Fibroblast of skin of left biceps (primary cell): ENCODE results near the gene LSM10.

ENCODE experiments used
- DNase-seq, 2 experiments: peaks; one replicate each; pipeline ENCODE4 v3.0.0-alpha.2; 2013; ENCODE audit warnings: low read depth in 2 of 2

The LSM10 gene

GRCh38 chr1:36408479-36408878 lies 10.8 kb upstream of the LSM10 start:
- DNase-seq = no peak

GRCh38 chr1:36406440-36406839 lies 8.7 kb upstream of the LSM10 start:
- no peak for DNase-seq

- no peak for DNase-seq
These were observed 4.8 kb upstream of the LSM10 start for GRCh38 chr1:36402504-36402890.

- DNase-seq = no peak
These were observed 4.1 kb upstream of the LSM10 start for GRCh38 chr1:36401602-36402503.

- peak; percentile 8 to 21 for DNase-seq
These were observed 3.3 kb upstream of the LSM10 start for GRCh38 chr1:36400825-36401601.

- DNase-seq = no peak
These were observed 2.8 kb upstream of the LSM10 start for GRCh38 chr1:36400514-36400824.

GRCh38 chr1:36398370-36398977 lies 766 bp upstream of the LSM10 start:
- no peak for DNase-seq

- DNase-seq = no peak
These were observed 678 bp downstream of the LSM10 start for GRCh38 chr1:36397083-36397377.

- no peak for DNase-seq
These were observed 1.3 kb downstream of the LSM10 start for GRCh38 chr1:36396359-36396758.

- no peak for DNase-seq
These were observed 4.0 kb downstream of the LSM10 start for GRCh38 chr1:36393686-36394085.

- DNase-seq = no peak
These were observed 4.9 kb downstream of the LSM10 start for GRCh38 chr1:36392836-36393235.

GRCh38 chr1:36391271-36391670 lies 6.4 kb downstream of the LSM10 start:
- no peak for DNase-seq

GRCh38 chr1:36390411-36390810 lies 7.3 kb downstream of the LSM10 start:
- DNase-seq = no peak

- DNase-seq = no peak
These were observed 7.7 kb downstream of the LSM10 start for GRCh38 chr1:36389999-36390398.

GRCh38 chr1:36389261-36389660 lies 8.4 kb downstream of the LSM10 start:
- DNase-seq = no peak

GRCh38 chr1:36387141-36387949 lies 10.4 kb downstream of the LSM10 start:
- peak; percentile 71 to 73 for DNase-seq

GRCh38 chr1:36386265-36387140 lies 11.2 kb downstream of the LSM10 start:
- DNase-seq = peak; percentile 99

- peak; percentile 99 for DNase-seq
These were observed 12.1 kb downstream of the LSM10 start, which contains the start of gene STK40 for GRCh38 chr1:36385410-36386264. Gene STK40 (minus strand): TSS chr1:36385924. CDS start chr1:36361332, 24,592 bp downstream.

GRCh38 chr1:36384542-36385409 lies 12.9 kb downstream of the LSM10 start:
- no peak for DNase-seq
